DMS 273 (cell line): ENCODE data around the gene FAM168A.

Experiments used
- DNase-seq: peaks from one replicate; lab custom pipeline; 2025; ENCODE audit not compliant: unreplicated experiment; lab: John Stamatoyannopoulos, UW

FAM168A gene

GRCh38 chr11:73392108-73393010, 205.6 kb downstream of the FAM168A start:
- no peak for DNase-seq

DNA sequence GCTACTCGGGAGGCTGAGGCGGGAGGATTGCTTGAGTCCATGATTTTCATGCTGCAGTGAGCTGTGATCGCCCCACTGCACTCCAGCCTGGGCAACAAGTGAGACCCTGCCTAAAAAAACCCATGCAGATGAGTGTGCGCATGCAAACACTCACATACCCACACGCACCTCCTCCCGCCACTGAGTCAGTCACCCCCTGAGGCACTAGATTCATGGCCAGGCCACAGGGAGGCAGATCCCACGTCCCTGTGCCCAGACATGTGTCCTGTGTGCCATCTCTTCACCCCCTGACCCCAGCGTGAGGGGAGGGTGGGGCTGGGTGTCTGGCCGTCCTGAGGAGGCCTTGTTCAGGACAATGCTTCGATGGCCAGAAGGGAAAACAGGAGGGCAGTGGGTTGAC, 206.2 kb downstream of the FAM168A start:
- no peak for DNase-seq

GRCh38 chr11:73390601-73391565, 207.0 kb downstream of the FAM168A start:
- DNase-seq, result no peak

DNA sequence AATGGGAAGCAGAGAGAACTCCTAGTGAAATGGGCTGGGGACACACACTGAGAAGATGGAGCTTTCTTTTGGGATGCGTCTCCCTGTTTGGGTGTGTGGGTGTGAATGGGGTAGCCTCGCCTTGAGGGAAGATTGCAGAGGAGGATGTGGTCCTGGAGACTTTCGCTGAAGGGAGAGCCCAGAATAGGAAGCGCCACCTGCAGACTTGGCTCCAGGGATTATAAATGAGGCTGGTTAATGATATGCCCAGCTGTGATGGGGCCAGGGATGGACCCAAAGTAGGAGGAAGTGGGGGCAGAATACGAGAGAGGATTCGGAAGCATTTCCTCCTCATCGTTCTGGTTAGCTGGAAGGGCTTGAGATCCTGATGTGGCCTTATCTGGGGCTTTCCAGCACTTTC, 208.0 kb downstream of the FAM168A start:
- no peak for DNase-seq

- DNase-seq, result no peak
These were observed 208.8 kb downstream of the FAM168A start for GRCh38 chr11:73389134-73389525.

GRCh38 chr11:73388265-73389133, 209.4 kb downstream of the FAM168A start:
- DNase-seq, result no peak

- DNase-seq, result no peak
These were observed 210.2 kb downstream of the FAM168A start for GRCh38 chr11:73387594-73388264.

DNA sequence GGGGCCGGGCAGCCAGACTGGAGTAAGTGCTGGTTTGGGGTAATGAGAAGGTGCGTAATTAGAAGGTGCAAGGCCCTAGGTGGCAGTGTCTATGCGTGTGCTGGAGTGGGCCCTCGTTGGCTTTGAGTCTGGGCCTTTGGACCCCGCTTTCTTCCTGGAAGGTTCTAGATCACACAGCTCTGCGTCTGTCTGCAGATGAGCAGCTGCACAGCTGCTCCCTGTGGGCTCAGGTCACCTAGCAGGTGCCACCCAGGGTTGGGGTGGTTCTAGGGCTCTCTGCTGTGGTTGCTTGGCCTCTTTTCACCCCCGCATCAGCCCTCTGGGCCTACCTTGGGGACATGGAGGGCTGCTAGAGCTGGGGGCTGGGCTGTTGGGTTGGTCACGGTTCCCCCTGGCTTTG, 211.4 kb downstream of the FAM168A start:
- no peak for DNase-seq

DNA sequence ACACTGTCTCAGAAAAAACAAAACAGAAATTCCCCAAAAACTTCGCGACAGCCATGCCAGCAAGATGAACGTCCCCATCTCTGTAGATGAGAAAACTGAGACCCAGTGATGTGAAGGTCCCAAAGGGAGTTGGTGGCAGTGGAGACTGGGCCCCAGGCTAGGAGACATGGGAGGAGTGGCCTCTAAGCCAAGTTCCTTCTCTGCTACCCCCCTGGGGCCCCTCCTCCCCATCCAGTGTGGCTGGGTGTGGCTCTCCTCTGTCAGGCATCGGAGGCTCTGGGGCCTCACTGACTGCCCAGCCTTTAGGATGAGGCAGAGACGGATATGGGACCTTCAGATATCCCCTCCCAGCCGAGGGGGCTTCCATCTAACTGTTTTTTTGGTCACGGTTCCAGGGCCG, 211.9 kb downstream of the FAM168A start:
- DNase-seq, result no peak

DNA sequence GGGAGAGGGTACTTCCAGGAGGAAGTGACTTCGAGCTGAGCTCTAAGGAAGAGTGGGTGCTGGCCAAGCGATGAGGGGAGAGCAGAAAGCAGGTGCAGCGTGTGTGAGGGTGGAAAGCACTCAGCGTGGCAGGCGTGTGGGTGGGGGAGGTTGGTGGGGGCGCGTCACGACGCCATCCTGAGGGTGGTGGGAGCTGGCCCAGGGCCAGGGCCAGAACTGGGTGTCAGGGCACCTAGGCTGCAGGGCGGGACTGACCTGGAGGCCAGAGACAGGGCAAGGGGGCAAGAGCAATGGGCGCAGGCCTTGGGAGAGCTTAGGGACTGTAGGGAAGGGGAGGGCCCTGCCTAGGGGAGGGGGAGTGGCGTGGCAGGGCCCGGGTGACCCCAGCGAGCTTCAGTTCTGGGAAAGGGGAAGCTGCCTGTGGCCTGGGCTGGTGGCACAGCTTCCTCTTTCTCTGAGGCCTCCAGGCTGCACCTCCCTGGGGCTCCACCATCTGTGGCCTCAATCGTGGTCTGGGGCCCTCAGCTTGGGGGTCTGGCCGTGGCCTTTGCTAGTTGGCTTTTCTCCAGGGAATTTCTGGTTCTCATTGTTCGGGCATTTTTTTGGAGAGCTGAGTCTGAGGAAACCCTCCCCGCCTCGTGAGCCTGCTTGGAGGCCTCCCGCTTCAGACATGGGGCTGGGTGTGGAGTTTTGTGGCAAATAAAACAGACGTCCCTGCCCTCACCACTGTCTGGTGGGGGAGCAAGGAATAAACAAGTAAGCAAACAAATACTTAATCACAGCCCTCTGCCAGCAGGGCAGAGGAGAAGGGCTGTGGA, 212.8 kb downstream of the FAM168A start:
- peak; percentile 36 for DNase-seq

GRCh38 chr11:73384531-73384871, 213.4 kb downstream of the FAM168A start:
- DNase-seq, result no peak

GRCh38 chr11:73384125-73384441, 213.8 kb downstream of the FAM168A start:
- DNase-seq, result no peak

GRCh38 chr11:73383249-73384124, 214.4 kb downstream of the FAM168A start:
- peak; percentile 31 for DNase-seq

- DNase-seq, result no peak
These were observed 215.2 kb downstream of the FAM168A start for GRCh38 chr11:73382747-73383146.

DNA sequence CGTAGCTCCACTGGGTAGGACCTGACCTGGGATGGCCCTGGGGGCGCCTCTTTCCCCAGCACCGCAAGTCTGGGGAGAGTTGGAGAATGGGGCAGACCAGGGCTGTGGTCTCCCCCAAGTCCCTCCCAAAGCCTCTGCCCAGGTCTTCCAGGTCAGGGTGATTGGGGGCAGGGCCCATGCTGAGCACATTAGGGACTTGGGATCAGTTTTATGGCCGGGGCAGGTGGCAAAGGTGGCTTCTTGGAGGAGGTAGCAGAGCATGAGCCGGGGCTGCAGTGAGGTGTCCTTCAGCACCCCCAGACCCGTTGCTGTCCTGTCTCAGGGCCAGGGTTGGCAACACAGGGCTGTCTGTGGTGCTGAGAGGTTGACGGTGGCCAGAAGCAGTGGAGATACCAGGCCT, 215.7 kb downstream of the FAM168A start:
- no peak for DNase-seq

GRCh38 chr11:73381589-73381988, 216.3 kb downstream of the FAM168A start:
- DNase-seq, result no peak

DNA sequence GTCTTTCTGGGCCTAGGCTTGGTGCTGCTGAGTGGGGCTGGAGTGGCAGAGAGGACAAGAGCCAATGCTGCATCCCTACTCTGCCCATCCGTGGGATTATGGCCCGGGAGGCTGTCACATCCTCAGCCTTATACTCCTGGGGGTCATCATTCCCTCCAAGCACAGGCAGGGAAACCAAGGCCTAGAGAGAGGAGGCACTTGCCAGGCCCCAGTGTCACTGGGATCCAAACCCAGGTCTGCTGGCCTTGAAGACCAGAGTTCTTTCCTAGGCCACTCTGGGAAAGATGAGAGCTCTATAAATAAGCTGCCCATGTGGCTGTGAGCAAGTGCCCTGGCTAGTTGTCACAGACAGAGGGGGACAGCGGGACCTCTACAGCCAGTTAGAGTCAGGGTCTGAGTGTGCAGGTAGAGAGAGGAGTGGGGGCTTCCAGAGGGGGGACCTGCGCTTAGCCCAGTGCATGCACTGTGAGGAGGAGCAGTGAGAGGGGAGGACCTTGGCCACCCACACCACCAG, 217.0 kb downstream of the FAM168A start:
- DNase-seq, result no peak

DNA sequence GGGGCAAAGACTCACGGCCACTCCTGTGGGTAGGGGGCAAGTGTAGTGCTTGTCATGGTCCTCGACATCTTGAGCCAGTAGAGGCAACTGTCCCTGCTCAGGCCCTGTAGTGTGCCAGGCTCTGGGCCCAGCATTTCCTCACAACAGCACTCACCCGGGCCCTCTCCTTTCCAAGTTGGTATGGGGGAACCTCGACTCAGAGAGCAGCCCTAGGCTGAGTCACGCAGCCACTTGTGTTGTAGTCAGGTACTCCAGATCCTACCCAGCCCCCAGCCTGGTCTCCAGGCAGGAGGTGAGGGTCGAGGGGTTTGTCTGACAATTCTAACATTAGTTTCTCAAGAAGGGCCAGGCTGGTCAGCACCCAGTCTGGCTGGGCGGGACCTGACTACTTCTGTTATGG, 217.6 kb downstream of the FAM168A start:
- DNase-seq, result no peak
